GM19035 (cell line): ENCODE results near the gene PREX1.
"Not testable (repeated sequence)": the region's sequence is repeated elsewhere in the genome, so short reads cannot be mapped to it uniquely, and the experiment has no call there.

ENCODE experiments used
- ATAC-seq: cut with Tn5 transposase; IDR thresholded peaks from one replicate; pipeline ENCODE4 v1.9.1; 2021; ENCODE audit not compliant: unreplicated experiment

Gene PREX1, protein sequence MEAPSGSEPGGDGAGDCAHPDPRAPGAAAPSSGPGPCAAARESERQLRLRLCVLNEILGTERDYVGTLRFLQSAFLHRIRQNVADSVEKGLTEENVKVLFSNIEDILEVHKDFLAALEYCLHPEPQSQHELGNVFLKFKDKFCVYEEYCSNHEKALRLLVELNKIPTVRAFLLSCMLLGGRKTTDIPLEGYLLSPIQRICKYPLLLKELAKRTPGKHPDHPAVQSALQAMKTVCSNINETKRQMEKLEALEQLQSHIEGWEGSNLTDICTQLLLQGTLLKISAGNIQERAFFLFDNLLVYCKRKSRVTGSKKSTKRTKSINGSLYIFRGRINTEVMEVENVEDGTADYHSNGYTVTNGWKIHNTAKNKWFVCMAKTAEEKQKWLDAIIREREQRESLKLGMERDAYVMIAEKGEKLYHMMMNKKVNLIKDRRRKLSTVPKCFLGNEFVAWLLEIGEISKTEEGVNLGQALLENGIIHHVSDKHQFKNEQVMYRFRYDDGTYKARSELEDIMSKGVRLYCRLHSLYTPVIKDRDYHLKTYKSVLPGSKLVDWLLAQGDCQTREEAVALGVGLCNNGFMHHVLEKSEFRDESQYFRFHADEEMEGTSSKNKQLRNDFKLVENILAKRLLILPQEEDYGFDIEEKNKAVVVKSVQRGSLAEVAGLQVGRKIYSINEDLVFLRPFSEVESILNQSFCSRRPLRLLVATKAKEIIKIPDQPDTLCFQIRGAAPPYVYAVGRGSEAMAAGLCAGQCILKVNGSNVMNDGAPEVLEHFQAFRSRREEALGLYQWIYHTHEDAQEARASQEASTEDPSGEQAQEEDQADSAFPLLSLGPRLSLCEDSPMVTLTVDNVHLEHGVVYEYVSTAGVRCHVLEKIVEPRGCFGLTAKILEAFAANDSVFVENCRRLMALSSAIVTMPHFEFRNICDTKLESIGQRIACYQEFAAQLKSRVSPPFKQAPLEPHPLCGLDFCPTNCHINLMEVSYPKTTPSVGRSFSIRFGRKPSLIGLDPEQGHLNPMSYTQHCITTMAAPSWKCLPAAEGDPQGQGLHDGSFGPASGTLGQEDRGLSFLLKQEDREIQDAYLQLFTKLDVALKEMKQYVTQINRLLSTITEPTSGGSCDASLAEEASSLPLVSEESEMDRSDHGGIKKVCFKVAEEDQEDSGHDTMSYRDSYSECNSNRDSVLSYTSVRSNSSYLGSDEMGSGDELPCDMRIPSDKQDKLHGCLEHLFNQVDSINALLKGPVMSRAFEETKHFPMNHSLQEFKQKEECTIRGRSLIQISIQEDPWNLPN (N-terminal part only)

DNA sequence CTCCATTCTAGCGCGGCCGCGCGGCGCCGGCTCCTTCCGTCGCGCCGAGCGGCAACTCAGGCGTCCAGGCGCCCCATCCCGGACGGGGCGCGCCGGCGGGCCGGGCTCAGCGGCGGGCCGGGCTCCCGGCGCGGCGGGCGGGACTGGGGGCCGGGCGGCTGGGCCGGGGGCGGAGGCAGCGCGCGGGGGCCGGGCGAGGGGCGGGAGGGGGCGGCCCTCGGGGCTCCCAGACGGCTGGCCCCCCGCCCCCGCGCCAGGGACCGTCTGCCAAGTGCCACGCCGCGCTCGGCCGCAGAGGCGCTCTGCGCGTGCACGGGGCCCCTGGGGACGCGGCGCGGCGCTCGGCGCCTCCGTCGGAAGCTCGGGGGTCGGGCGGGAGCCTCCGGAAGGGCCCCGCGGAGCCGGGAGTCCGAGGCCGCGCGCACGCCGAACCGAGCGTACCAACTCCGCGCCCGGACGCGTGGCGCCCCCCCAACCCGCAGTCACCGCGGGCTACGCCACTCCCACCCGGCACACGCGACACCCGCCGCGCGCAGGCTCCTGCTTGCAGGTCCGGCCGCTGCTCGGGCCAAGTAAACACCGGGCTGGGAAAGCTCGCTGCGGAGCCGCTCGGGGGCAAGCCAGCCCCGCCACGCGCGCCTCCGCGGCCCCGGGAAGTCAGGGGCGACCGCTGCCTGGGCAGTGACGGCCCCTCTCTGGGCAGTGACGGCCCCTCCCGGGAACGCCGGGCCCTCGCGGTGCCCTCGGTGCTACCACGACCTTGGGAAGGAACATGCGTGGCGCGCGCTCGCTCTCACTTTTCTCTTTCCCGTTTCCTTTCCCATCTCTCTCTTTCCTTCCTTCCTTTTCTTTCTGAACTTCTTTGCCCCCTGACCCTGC, at the start of gene PREX1:
TSS of gene PREX1 (minus strand) at position 145 of the 879 bp plus-strand sequence. CDS start at position 6, 139 bp downstream.
- peak; percentile 47 for ATAC-seq

DNA sequence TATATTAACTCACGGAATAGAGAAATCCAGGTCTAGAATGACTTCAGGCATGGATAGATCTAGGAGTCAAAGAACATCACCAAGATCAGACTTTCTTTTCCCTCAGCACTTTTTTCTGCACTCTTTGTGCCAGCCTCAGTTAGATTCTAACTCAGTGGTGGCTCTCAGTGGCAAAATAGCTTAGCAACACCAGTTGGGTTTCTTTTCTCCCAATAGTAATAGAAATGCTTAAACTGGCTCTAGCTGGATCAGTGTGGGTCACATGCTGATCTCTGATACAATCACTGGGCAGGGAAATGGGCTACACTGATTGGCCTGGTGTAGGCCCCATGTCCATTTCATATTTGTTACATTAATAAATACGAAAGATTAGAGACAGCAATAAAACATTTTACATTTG, 49.5 kb upstream of the PREX1 start:
- no peak for ATAC-seq

DNA sequence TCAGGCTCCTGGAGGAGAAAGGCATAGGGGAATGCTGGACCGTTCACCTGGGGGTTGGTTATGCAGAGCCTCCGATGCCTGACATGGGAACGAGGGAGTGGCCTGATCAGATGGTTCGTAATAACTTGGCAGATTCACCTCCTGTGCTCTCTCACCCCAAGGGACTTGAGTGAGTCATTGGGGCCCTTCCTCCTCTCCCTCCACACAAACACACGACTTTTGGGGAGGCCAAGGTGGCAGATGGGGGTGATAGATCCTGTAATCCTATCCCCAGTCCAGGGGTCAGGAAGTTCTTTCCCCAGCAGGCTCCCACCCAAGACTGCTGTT, 48.1 kb upstream of the PREX1 start:
- no peak for ATAC-seq

- ATAC-seq: no peak
Observed at GRCh38 chr20:48875233-48875913, 47.6 kb upstream of the PREX1 start.

GRCh38 chr20:48869442-48869841, 41.6 kb upstream of the PREX1 start:
- not testable (repeated sequence) for ATAC-seq

- no peak for ATAC-seq
Observed at GRCh38 chr20:48866936-48867335, 39.1 kb upstream of the PREX1 start.

DNA sequence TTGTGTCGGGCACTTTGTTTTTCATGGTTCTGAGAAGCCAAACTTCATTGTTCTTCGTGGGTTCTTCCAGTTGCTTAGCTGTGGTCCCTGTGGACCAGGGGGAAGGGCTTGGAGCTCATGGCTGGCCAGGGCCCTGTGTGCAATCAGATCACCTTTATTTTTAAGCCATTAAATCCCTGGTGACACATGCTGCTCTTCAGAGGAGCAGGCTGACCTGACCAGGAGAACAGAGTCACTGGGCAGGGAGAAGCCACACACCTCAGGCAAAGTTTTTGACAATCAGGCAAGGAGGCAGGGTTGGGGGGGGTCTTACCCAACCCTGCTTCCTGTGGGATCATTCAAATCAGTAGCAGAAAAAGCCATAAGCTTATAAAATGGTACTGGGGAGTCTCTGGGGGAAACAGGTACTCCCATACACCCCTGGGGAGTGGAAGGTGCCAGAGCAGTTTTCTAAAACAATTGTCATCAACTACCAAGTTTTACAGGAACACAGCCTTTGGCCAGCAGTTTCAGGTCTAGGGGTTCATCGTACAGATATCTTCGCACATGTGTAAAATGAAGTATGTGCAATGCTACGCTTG, 37.0 kb upstream of the PREX1 start:
- no peak for ATAC-seq

GRCh38 chr20:48864254-48864653, 36.5 kb upstream of the PREX1 start:
- no peak for ATAC-seq

DNA sequence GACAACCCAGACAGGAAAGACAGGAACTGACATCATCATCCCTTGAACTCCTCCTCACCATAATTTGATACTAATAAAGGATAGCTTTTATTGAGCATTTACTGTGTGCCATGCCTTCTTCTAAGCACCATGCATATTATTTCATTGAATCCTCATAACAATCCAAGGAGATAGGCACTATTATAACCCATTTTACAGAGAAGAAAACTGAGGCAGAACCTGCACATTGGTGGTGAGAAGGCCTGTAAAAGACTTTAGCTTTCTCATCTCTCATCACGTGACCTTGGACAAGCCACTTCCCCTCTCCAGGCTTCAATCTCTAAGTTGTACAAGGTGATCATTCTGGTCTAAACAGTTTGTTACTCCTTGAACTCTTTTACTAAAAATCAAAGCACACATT, 34.5 kb upstream of the PREX1 start:
- ATAC-seq: no peak

DNA sequence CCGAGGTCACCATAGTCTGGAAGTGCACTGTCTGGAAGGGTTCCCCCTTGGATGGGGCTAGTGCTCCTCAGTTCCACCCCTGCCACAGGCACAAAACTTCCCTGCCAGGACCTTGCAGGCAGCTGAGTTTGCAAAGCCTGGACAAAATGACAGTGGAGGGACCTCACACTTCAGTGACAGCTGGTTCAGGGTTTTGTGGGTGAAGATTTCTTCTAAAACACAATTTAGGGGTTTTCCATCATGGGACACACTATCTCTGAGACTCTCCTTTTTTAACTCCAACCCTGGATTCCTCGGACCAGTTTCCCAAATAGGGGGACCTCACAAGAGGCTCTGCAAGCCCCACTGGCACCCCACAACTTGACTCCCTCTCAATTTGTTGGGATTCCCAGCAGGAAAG, 33.6 kb upstream of the PREX1 start:
- no peak for ATAC-seq

- no peak for ATAC-seq
Observed at GRCh38 chr20:48858075-48858790, 30.4 kb upstream of the PREX1 start.

DNA sequence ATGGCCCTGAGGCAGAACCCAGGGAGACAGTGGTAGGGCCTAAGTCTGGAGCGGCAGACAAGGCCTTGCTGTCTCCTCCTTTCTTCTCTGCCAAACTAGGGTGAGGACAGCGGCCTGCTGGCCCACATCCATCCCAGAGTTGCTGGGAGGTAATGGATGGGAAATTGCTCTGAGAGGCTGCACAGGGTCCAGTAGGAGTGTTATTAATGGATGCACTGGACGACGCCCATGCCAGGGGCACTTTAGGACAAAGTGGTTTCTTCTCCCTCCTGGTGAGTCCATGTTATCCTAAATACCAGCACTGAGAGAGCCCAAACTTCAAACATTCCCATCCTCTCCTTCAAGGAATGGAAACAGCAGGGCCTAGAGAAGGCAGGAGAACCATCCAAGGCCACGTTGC, 28.3 kb upstream of the PREX1 start:
- ATAC-seq: no peak

DNA sequence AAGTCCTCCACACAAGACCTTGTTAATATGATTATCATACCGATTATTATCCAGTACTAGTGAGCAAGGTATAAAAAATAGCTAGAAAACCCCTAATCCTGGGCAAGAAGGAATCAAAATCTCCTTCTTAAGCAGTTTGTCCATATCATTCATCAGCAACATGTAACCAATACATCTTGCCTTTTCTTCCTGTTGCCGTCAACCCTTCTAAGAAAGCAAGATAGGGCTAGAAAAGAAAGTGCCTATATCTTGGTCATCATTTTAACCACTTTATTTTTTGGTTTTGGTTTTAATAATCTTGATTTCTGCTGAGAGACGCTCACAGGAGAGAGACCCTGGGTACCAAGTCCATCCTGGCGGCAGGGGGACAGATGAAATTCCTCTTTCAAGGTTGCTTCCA, 27.2 kb upstream of the PREX1 start:
- no peak for ATAC-seq

- no peak for ATAC-seq
Observed at GRCh38 chr20:48852609-48853008, 24.8 kb upstream of the PREX1 start.

DNA sequence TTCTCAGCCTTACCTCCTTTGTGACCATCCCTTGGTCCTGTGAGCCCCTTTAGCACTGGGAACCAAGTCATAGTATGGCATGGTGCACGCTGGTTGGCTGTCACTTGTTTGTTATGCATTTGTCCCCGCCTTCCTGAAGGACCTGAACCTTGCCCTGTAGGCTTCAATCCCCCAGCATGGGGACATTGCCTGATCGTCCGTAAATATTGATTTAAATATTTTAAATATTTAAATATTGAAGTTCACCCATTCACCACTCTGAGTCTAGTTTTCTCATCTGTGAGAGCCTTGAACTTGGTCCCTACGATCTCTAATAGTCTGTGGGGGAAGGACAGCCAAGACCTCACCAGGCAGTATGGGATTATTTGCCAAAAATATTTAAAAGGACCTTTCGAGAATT, 23.8 kb upstream of the PREX1 start:
- ATAC-seq: no peak

GRCh38 chr20:48850977-48851299, 23.1 kb upstream of the PREX1 start:
- ATAC-seq: no peak

- no peak for ATAC-seq
Observed at GRCh38 chr20:48850257-48850976, 22.6 kb upstream of the PREX1 start.

GRCh38 chr20:48849779-48850178, 22.0 kb upstream of the PREX1 start:
- ATAC-seq: no peak
